ENCODE data around the gene ACVRL1.
A peak's percentile ranks its signal among the peaks of the same experiment; 100 is the strongest.

The ACVRL1 gene

DNA sequence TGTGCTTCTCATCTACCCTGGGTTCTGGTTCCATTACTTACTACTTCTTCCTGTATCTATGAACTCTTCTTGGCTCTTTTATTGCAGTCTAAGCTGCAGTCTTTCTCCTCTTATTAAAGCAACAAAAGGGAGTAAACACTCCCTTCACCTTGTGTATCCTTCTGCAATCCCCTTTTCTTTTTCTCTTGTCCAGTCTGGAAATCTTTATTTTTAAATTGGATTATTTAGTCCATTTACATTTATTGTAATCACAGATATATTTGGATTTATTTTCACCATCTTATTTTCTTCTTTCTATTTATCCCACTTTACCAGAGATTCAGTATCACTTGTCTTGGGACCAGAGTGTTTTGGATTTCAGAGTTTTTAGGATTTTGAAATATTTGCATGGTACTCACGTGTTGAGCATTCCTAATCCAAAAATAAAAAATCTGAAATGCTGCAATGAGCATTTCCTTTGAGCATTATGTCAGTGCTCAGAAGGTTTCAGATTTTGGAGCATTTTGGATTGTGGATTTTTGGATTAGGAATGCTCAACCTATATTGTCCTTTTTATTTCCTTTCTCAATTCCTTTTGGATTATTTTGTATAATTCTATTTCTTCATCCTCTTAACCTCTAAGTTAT lies 37.4 kb downstream of the ACVRL1 start:
- DNase-seq: no peak

DNA sequence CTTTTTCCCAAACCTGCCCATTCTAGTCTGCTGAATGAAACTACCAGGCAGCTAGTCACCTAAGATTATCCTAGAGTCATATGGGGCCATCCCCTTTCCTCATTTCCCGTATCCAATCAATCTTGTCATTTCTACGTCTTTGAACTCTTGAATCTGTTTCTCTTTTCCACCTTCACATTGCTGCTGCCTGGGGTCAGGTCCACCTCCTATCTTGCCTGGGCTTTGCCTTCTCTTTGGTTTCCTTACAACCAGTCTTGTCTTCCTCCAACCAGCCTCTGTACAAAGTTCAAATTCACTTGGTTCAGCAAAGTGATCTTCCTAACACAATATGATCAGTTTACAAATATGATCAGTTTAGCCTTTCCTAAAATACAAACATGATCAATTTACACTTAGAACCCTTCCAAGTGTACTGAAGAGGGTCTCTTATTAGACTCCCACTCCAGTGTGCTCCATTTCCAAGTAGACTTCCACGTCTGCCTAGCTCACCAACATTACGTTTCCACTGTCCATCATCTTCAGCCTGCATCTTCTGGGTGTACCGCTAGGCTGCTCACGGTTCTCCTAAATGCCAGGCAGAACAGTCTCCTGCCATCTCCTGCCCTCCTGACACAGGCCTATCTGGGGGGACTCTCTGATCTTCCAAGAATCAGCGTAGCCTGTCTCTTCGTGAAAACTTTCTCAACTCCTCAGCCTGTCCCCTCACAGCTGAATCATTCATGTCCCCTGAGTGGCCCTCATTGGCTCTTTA lies 40.1 kb downstream of the ACVRL1 start:
- DNase-seq: no peak

DNA sequence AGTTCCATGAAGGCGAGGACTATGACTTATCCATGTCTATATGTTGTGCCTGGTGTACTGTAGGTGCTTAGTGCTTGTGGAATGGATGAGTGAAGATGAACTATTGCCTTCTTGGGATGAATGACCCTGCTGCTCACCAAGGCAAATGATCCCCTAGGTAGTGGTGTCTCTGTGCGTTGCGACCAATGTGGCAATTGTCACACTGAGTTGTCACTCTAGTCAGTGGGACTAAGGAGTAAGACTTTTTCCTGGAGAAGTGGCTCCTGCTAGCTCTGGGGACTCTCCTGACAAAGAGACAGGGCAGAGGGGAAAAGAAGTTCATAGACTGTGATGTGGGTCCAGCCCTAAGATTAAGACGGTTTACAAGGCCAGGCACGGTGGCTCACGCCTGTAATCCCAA lies 40.8 kb downstream of the ACVRL1 start:
- no peak for DNase-seq

DNA sequence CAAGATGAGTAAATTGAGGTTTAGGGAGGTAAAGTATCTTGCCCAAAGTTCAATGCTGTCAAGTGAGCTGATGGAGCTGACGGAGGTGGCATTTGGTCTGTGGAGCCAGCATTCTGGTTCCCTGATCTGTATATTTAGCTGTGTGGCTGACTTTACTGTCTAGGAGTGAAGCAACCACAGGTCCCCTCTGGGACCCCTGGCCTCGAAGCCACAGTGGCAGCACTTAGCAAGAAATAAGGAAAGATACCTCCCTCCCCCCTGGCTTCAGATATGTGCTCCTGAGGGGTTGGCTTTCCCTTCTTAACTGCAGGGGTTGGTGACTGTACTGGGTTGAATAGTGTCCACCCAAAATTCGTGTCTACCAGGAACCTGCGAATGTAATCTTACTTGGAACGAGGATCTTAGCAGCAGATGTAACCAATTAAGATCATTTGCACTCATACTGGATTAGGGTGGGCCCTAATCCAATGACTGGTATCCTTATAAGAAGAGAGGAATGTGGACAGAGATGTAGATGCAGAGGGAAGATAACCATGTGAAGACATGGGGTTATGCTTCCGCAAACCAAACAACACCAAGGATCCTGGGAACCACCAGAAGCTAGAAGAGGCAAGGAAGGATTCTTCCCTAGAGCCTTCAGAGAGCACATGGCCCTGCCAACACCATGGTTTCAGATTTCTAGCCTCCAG lies 42.2 kb downstream of the ACVRL1 start:
- DNase-seq: no peak

DNA sequence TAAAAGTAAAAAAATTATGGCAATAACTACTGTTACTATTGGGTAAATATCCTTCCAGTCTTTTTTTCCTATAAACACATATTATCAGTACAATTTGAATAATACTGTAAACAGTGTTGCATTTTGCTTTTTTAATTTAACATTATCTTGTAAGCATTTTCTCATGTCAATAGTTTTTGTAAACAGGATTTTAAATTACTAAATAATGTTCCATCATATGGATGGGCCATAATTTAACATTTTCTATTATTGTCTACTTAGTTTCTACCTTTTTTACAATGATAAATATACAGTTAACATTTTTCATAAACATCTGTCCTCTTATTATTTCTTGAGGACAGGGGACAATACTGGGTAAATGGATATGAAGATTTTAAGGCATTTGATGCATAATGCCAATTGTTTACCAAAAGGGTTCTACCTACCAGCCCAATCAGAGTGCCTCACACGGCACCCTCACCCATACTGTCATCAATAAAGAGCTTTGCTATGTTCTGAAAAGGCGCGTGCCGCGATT lies 43.4 kb downstream of the ACVRL1 start:
- no peak for DNase-seq

DNA sequence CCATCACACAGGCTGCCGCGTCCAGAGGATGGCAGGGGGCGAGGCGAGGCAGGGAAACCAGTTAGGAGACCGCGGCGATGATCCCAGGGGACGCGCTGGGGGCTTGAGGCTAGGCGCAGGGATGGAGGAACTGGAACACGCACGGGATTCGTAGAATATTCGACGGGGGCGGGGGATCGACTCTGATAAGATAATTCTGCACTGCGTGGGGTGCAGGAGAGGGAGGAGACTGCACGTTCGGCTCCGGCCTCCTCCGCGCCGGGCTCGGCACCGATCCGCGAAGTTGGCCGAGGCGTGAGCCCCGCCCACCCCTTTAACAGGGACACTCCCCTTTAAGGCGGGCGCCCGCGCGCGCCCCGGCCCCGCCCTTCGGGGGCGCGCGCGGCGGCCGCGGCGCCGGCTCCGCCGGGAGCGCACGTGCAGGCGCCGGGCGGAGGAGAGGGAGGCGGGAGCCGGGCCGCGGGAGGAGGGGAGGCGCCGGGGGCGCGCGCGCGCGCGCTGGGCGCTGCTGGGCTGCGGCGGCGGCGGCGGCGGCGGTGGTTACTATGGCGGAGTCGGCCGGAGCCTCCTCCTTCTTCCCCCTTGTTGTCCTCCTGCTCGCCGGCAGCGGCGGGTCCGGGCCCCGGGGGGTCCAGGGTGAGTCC lies 44.0 kb downstream of the ACVRL1 start, which contains the start of gene ACVR1B:
Gene ACVR1B (plus strand): TSS at position 501 of the 644 bp plus-strand sequence. CDS start 45 bp downstream, at position 546.
- DNase-seq: peak; percentile 93

DNA sequence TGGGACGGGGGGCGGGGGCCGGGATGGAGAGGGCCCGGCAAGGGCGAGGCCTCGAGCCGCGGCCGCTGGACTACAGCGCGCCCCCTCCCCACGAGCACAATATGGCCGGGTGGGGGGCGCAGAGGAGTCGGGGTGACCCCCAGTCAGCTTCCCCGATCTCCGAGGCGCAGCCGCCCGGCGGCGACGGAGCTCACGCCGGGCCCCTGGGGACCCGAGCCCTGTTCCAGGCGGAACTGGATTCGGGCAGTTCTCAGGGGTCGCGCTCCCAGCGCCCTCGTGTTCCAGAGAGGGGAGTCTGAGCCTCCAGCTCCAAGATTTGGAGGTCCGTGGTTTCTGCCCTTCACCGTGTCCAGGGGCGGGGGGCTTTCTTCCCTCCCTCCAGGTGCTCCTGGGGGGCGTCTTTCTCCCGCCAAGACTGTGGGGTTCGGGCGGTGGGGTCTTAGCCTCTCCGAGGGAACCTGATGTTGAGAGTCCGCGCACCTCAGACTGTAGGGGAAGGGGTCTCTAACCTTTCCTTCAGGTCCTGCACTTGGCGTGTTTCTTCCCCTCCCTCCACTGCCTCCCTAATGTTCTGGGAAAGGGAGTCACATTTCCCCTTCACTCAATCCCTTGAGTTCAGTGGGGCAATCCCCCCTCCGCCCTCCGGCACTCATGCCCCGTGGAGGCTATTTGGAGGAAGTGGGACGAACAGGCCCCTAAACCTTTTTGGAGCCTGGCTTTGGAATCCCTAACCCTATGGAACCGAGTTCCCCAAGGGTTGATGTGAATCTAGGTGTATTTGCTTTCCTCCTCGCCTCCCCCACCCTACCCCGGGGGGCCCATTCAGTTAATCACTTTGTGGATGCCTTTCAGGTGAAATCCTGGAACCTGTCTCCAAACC lies 44.8 kb downstream of the ACVRL1 start:
- DNase-seq: no peak

DNA sequence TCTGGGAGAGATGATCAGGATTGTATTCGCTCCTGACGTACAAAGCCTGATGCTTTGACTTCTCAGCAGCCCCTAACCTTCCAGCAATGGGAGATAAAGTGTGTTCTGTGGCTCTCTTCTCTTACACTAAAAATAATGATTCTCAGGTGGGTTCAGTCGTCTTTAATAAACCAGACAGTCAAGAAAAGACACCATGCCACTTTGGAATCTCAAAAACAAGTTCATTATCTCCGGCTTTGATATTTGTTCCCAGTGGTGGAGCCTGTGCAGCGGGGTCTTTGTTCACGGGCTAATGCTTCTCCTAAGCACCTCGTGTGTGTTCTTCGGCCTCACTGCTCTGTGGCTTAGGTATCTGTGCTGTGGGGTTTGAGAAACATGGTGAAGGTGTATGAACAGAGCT lies 45.8 kb downstream of the ACVRL1 start:
- DNase-seq: no peak

DNA sequence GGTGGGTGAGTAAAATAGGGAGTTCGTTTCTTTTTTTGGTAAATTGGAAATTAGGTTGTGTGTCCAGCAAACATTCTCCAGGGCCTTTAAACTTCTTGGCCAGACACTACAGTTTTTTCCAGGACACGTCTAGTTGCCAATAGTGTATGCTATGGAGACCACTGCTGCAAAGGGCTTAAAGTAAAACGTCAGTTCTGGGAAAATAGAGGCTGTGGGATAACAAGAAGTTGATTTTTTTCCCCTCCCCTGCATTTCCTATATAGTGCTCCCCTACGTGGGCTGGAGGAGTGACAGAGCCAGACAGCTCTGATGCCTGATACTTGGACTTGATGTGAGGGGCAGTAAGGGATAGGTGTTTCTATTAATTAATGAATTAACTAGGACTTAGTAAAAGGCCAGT lies 46.6 kb downstream of the ACVRL1 start:
- DNase-seq: no peak

DNA sequence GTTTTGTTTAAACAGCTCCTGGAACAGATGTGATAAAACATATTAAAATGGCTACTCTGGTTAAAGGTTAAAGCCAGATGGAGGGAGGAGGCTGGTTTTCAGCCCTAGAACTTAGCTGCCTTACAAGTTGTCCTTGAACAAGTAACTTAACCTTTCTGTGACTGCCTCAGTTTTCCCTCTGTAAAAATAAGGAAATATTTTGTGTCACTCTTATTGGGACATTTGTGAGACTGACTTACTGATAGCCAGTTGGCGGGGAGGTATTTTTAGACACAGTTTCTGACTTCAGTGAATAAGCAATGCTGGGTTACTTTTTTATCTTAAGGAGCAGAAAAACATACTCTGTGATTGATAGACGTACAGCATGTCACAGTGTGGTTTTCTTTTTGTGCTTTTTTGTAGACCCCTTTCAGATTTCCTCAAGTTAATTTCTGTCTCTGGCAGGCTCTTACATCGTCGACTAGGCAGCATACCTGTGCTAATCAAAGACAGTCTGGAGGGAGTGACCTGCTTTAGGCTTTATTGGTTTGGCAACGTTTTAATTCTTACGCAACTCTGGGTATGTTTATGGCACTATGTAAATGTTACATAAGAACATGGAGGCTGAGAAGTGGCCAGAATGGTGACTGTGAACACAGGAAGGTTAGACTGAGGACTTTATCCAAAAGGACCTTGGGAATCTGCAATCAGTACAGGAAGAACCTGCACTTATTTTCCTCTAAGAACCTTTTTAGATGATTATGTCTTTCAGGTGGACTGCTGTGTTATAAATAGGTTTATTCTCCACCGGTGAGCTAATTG lies 47.5 kb downstream of the ACVRL1 start:
- no peak for DNase-seq

DNA sequence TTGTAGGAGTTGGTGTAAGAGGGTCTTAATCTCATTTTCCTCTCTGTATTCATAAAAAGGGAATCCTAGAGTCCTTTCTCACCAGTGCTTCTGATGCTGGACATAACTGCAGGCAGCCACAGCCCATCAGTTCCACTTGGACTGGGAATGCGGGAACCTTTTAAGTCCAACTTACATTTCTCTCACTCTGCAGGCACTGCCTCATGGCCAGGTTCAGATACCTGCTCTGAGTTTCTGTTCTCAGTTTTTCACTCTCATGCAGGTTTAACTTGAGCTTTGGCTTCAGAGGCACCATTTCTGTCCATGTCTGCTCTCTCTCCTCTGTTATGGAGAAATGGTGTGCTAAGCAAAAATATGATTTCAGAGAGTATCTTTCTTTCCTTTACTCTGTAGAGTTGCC lies 48.4 kb downstream of the ACVRL1 start:
- DNase-seq: no peak

DNA sequence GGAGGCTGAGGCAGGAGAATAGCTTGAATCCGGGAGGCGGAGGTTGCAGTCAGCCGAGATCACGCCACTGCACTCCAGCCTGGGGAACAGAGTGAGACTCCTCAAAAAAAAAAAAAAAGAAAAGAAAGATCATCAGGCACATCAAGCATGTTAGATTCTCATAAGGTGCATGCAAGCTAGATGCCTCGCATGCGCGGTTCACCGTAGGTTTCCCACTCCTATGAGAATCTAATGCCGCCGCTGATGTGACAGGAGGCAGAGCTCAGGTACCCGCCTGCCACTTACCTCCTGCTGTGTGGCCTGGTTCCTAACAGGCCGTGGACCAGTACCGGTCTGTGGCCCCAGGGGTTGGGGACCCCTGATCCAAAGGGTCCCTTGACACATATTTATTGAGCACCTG lies 51.2 kb downstream of the ACVRL1 start:
- DNase-seq: no peak

DNA sequence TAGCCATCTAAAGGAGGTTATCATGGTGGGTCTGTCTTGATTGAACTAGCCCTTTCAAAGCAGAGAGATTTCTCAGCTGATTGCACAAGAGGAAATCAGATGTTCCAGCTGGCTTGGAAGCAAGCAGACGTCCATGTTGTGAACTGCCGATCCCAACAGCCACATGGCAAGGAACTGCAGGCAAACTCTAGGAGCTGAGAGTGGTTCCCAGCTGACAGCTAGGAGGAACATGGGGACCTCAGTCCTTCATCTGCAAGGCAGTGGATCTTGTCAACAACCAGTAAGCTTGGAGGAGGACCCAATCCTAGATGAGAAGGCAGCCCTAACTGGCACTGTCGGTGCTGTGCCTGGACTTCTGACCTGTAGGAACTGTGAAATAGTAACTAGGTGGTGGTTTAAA lies 51.9 kb downstream of the ACVRL1 start:
- DNase-seq: no peak

DNA sequence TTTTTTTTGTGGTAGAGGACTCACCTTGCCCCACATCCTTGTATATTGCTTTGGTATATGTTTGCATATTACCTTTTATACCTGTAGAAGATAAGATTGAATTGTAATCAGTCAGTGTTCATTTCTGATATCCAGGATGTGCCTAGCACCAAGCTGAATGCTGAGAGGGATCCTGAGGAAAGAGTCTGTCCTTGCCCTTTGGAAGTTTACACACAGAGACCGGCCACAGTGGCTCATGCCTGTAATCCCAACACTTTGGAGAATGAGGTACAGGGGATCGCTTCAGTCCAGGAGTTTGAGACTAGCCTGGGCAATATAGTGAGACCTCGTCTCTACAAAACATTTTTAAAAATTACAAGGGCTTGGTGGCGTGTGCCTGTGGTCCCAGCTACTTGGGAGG lies 52.6 kb downstream of the ACVRL1 start:
- no peak for DNase-seq

DNA sequence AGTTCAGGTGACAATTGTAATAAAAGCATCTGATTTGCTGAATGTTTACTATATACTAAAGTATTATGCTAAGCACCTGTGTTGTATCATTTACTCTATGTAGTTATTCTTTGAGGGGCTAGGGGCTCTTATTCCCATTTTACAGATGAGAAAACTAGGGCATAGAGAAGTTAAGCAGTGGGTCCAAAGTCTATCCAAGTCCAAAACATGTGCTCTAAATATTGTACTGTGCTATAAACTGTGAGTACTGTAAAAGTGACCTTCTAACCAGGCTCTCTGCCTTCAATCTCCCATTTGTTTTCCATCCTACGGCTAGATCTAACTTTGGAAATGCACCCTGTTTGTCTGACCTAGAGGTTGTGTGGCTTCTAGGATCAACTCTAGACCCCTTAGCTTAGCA lies 53.2 kb downstream of the ACVRL1 start:
- DNase-seq: no peak

DNA sequence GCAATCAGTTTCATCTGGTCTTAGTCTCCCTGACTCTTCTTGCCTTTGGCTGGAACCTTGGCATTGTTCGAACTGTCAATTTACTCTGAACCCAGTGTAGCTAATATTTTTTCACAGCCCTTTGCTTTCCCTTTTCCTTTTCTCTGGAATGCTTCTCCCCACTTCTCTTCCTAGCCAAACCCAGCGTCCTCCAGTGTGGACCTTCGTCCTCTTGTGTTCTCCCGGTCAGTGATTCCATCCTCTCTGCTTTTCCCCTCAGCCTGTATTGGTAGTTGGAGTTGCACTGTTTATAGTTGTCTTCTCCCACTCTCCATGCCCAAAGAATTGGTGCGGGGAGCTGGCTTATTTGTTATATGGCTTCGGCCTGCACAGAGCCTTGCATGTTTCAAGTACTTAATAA lies 53.6 kb downstream of the ACVRL1 start:
- DNase-seq: no peak

DNA sequence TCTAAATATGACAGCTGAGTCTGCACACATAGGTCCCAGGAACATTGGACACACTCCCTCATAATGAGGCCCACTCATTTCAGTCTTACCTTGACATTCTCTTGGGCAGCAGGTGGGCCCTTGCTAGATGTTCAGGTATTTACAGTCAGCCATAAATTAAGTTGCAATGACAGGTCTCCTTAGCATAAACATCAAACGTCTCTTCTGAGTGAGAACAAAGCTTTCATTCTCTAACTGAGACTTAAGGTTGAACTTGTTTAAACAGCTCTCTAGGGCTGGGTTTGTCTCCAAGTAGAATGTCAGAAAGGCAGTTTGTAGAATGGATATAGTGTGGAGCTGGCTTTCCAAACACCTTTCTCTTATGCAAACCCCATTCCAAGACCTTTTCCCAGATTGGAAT lies 54.5 kb downstream of the ACVRL1 start:
- DNase-seq: no peak

DNA sequence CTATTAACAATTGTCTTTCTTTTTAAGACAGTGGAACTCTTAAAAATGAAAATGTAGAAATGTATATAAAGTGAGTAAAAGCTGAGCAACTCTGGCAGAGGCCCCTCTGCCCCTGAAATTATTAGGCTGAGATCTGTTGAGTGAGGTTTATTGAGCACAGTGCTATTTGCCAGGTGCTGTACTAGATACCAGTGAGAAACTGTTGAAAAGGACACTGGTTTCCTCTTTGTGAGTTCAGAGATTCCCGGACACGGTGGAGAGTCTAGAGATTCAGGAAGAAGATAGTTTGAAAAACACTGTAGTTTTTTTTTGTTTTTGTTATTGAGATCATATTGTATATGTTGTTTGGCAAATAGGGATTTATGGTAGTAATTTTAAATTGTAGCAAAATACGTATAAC lies 55.4 kb downstream of the ACVRL1 start:
- no peak for DNase-seq

DNA sequence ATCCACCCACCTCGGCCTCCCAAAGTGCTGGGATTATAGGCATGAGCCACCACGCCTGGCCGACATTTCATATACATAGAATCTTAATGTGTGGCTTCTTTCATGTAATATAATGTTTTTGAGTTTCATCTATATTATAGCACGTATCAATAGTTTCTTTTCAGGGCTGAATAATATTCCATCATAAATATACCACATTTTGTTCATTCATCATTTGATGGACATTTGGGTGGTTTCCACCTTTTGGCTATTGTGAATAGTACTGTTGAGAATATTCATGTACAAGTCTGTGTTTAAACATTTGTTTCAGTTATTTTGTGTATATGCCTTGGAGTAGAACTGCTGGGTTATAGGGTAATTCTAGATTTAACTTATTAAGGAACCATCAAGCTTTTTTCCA lies 56.2 kb downstream of the ACVRL1 start:
- no peak for DNase-seq

DNA sequence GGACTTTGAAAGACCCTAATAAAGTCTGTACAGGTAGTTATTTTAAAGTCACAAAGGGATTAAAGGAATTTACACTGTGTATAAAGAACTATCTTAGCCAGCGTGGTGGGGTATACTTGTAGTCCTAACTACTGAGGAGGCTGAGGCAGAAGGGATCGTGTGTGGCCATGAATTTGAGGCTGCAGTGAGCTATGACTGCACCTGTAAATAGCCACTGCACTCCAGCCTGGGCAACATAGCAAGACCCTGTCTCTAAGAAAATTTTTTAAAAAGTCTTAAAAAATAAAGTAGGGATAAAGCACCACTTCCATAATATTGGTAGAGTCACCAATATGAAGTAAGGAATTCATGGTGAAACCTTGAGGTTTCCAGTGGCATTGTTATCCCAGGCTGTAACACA lies 62.3 kb downstream of the ACVRL1 start:
- no peak for DNase-seq

DNA sequence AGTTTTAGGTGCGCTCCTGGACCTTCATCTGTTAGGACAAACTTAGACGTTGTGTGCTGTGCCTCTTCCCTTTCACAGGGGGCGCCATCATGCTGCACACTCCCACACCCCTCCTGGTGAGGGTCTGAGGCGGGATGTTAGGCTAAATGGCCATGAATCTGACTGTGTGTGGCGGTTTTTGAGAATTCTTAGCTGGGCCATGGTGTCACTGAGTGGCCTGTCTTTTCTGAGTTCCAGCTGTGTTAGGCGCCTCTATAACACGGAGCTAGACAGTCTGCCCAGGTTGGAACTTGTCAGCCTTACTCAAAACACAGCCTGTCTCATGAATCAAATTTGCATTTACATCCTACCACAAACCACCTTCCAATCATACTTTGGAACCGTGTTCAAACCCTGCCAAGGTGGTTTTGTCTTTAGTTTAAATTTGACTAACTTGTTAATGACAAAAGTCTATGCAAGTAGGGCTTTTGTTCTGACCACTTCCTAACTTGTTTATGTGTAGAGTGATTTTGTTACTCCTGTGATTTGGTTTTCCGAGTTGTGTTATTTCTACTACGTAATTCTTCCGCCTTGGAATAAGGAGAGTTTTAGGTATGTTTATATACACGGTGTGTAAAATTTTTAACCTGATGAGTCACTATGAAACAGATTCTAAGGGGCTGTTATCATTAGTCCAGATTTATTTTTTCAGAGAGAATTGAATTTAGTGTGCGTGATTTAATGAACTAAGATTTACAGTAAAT lies 63.8 kb downstream of the ACVRL1 start:
- peak; percentile 54 for DNase-seq

Measured in CD4-positive, alpha-beta T cell treated with Interleukin-12 subunit alpha and Interleukin-12 subunit beta, for 1 hour (primary cell).